GF-D8 (cell line): Measurements from ENCODE around the gene SYNJ2.

Experiments
- DNase-seq: peaks from one replicate; lab custom pipeline; 2025; lab: John Stamatoyannopoulos, UW

Gene SYNJ2

DNA sequence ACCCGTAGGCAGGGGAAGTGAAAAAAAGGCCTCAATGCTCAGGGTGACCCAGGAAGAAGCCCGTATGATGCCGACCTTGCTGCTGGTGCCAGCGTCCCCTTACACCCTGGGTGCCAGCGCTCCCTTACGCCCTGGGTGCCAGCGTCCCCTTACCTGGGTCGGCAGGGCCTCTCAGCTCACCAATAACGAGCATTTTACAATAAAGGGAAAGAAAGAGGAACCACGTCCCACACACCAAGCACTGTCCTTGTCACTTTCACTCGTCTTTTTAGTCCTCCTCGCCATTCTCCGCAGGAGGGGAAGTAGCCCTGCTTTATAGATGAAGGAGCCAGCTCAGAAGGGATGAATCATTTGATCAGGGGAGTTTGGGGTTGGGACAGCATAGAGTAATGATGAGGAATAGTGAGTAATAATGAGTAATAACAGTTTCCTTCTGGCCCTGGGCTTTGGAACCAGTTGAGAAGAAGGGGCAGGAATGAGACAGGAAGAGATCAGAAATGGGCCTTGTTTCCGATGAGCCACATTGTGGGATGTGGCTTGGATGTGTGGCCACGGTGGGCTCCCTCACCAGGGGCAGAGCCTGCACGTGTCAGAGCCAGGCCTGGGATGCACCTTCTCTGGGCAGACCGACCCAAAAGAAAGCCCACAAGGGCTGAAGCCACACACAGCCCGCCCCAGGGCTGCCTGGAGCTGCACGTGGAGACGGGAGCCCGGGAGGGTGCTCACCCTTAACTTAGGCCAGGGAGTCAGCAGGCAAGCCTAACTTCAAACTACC is 75.7 kb downstream of the SYNJ2 start:
- DNase-seq: no peak

DNA sequence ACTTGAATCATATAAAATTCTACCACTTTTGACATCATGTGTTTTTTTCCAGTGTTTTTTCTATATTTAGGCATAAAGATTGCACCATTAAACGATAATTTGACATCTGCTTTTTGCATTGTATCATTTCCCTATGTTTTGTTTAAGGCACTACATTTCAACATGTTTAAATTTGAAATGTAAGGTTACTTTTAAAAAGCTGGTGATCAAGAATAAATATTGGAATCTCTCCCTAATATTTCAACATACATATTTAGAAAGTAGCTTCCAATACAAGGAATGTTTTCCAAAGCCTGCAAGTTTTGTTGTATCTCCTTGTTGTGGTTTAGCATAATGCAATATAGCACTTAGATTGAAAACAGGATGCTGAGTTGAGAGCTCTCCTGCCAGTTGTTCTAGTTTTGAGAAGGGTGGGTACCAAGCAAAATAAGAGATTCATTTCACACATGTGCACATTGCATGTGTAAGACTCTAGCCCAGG is 76.5 kb downstream of the SYNJ2 start:
- no peak for DNase-seq

DNA sequence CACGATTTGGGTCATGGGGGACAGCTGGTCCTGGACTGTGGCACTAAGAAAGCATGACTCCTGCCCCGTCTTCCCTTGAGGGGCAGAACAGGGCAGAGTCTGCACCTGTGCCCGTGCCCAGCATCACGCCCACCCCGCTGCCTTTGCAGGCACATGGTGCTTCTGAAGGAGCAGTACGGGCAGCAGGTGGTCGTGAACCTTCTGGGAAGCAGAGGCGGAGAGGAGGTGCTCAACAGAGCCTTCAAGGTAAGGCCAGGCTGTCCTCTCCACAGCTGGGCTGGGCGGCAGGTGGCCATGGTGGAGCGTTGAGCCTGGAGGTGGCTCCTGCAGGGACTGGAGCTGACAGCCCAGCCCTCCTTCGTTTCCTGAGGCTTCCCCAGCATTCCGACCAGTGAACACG is 77.4 kb downstream of the SYNJ2 start:
- DNase-seq: no peak

DNA sequence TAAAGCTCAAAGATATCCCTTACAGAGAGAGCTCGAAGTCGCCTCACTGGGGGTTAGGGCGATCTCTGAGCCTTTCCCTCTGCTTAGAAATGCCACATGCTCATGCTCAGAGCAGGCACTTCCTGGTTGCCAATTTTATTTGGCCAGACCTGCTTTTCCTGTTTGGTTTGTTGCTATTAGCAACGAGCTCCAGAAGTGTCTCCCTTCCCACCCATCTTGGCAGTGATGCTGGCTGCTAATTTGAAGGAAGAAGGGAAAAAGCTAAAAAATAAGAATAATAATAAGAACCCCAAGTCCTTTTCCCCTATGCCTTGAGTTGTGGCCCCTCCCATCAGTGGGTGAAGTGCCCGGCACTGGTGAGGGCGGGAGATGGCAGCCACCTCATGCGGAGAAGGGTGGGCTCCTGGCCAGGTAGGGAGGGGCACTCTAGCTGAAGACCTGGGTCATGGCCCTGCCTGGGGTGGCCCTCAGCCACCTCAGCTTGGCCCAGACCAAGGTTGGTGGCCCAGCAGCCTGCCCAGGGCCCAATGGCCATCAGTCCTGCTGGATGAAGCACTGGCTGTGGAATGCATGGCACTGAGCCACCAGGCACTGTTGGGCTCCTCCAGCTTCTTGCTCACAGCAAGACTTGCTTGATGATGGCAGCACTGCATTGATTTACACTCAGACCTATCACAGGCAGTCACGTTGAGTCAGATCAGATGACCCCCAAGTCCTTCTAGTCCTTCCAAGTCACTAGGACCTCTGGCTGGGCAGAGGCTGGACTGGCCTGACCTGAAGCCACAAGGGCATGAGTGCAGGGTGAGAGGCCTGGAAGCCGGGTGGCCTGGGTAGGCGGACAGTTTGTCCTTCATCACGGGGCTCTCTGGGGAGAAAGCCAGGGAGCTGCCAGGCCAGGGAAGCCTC is 79.0 kb downstream of the SYNJ2 start:
- peak; percentile 9 for DNase-seq

DNA sequence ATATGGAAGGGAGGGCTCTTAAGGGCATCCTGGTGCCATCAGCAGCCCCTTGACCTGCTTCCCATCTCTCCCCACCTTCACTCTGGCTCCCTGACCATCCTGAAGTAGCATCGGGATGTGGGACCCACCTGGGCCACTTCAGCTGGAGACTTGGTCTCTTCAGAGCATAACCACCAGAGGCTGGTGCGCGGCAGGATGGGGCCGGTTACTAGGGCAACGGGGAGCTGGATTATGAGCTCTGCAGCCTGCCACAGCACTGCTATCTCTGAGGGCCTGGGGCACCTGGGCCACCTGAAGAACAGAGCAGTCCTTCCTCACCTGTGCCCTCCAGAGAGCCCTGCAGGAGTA is 79.7 kb downstream of the SYNJ2 start:
- no peak for DNase-seq

DNA sequence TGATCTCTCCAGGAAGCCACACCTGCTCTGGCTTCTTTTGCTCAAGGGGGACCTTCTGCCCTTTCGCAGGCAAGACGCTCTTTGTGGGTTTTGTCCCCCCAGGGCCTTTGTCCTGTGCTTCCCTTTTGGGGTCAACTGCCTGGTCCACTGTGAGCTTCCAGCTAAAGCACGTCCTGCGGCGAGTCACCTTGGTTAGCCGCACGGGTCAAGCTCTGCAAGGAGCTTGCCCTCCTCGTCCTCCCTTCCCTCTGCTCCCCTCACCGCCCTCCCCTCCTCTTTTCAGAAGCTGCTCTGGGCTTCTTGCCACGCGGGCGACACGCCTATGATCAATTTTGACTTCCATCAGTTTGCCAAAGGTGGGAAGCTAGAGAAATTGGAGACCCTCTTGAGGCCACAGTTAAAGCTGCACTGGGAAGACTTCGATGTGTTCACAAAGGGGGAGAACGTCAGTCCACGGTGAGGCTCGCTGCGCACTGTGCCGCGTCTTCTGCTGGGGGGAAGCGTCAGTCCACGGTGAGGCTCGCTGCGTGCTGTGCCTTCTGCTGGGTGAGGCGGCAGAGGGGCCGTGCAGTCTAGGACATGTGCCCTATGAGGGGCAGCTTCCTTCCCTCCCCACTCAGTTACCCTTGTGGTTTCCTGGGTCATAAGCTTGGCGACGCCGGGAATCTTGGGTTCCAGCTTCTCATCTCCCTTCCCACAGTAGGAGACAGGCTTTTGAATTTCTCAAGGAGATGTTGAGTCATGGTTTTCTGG is 80.2 kb downstream of the SYNJ2 start:
- no peak for DNase-seq

DNA sequence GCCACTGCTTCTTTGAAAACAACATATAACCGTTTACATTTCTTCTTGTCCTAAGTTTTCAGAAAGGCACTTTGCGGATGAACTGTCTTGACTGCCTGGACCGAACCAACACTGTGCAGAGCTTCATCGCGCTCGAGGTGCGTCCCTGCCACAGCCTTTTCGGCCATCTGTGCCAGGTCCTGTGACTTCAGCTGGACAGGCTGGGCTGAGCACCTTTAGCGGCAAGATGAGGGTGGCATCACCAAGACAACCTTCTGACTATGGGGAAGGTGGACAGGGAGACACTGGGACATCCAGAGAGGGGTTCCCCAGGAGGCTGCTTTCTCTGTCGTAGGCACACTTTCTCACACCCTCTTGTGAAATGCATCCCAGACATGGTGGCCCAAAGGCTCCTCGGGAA is 82.1 kb downstream of the SYNJ2 start:
- no peak for DNase-seq

DNA sequence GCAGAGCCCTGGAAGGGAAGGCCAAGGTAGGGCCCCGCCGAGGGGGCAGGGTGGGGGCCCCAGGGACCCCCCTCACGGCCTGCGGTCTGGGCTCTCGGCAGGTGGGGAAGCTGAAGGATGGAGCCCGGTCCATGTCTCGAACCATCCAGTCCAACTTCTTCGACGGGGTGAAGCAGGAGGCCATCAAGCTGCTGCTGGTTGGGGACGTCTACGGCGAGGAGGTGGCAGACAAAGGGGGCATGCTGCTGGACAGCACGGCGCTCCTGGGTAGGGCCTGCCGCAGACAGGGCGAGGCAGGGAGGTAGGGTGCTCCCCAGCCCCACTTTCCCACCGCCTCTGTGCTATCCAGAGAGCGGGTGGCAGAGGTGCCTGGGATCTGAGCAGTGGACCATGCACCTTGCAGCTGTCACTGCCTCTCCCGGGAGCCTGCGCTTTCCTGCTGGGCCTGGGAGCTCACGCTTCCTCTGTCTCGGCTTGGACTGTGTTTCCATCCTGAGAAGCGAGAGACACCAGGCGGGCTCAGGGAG is 83.1 kb downstream of the SYNJ2 start:
- DNase-seq: no peak

DNA sequence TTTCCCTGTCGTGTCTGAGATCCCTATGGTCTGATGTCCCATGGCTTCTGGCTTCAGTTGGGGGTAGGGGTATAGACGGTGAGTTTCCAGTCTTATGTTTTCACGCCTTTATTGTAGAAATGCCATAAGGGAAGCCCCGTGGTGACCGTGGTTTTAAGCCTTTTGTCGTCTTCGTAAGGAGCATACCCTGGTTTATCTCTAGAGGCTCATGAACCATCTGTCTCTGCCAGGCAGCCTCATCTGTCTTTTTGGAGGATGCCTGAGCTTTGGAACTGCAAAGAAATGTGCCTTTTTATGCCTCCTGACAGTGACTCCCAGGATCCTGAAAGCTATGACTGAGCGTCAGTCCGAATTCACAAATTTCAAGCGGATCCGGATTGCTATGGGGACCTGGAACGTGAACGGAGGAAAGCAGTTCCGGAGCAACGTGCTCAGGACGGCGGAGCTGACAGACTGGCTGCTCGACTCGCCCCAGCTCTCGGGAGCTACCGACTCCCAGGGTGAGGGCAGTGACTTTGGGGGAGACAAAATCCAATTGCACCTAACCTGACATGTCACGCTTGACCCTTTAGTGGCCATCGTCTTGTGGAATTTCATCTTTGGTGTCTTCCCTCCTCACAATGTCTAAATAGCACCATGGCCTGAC is 84.6 kb downstream of the SYNJ2 start:
- no peak for DNase-seq

DNA sequence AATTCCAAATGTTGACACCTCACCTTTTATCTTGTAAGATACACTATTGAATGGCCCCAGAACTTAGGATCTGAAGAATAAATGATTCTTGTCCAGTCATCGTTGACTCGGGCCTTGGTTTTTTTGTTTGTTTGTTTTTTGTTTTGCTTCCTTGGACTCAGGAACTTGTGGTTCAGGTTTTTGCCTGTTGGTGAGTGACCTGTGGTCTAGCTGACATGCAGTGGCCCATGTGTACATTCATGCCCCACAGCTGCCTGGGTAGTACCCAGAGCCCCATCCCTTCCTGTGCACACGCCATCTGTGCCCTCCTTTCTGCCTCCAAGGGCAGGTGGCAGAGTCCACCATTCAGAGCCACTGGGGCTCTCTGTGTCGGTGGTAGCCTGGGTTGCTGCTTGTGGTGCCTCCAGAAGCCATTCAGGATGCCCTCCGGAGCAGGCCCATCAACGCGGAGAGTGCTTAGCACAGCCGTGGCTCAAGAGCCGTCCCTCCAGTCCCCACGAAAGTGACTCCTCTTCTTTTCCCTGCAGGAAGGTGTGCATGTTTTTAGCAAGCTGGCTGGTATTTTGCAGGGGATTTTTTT is 85.9 kb downstream of the SYNJ2 start:
- no peak for DNase-seq

DNA sequence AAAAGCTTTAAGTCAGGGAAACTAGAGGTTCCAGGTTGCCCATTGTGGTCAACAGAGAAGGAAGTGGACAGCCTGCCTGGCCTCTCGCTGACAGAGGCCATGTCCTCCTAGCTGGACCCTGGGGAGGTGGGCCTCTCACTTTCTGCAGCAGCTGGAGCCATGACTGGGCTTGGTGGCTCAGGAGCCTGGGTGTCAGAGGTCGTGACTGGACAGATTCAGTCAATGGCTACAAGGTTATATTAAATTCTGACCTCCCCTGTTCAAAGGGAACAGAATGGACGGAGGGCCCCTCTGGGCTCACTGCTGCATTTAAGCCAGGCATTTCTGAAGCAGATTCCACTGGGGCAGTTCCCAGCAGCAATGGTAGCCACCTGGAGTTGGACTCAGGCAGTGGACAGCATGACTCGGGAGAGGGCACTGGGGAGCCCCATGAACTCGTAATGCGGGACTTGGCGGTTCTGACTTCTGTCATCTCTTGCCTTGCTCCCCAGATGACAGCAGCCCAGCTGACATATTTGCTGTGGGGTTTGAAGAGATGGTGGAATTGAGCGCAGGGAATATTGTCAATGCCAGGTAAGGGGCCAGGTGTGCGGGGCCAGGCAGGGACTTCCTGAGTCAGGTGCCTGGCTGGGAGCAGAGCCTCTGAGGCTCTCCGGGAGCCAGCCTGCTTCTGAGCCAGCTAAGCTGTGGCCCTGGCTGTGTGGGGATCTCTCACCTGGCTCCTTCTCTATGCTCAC is 86.7 kb downstream of the SYNJ2 start:
- DNase-seq: no peak

DNA sequence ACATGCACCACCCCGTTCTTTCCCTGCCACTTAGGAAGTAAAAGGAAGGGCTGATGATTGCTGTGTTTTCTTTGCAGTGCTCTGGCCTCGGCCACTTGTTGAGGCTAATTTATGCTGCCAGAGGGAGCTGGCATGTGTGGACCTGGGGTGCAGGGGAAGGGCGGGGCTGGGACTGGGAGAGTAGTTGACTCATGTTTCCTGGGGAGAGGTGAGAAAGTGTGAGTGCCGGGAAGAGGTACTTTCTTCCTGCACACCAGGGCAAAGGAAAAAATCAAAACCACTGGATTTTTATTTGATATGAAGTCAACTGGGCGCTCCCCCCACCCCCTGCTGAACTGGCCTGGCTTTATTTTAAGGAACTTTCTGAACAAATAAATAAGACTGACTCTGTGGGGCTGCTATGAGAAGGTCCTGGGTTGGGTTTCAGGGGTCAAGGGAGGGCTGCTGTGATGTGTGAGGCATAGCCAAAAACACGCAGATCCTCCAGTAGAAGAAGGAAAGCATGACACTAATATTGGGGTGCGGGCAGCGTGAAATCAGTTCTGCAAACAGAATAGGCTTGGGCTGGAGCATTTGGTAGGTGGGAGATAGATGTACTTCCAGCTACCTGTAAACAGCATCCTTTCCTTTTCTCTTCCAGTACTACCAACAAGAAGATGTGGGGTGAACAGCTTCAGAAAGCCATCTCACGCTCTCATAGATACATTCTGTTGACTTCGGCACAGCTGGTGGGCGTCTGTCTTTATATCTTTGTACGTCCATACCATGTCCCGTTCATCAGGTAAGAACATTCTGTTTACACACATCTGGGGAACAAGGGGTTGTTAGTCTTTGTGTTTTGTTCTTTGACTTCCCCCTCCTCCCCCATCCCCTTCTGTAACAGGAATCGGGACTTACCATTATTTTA is 87.5 kb downstream of the SYNJ2 start:
- DNase-seq: no peak

DNA sequence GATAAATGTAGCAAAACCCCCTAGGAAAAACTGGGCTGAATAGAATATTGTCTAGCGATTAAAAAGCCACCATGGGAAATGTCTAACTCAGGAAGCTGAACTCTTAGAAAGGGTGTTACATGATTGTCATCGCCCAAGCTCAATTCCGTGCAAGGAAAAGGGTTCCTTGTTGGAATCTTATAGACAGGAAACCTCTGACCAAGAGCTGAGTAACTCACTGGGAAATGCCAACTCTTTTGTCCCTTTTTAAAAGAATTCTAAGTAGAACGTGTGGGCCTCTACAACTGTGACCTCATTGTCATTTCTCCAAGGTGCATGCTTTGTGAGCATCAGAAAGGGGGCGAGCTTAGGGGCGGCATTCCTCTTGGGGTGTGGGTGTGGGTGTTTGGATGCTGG is 88.1 kb downstream of the SYNJ2 start:
- DNase-seq: no peak

DNA sequence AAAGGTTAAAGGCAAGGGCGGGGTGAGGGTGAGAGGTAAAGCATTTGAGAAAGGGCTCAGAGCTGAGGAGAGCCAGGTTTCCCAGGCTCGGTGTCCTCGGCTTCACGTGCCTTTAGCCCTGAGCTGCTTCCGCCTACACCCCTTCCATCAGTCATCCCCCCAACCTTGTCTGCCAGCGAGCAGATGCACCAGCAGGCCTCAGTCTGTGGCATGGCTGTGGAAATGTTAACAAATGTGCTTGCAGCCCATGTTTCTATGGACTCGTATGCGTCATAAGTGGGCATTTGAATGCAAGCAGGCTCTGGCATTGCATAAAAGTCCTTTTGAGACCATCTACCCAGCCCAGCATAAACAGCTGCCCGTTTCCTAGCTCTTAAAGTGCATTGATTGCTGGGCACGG is 88.8 kb downstream of the SYNJ2 start:
- no peak for DNase-seq

DNA sequence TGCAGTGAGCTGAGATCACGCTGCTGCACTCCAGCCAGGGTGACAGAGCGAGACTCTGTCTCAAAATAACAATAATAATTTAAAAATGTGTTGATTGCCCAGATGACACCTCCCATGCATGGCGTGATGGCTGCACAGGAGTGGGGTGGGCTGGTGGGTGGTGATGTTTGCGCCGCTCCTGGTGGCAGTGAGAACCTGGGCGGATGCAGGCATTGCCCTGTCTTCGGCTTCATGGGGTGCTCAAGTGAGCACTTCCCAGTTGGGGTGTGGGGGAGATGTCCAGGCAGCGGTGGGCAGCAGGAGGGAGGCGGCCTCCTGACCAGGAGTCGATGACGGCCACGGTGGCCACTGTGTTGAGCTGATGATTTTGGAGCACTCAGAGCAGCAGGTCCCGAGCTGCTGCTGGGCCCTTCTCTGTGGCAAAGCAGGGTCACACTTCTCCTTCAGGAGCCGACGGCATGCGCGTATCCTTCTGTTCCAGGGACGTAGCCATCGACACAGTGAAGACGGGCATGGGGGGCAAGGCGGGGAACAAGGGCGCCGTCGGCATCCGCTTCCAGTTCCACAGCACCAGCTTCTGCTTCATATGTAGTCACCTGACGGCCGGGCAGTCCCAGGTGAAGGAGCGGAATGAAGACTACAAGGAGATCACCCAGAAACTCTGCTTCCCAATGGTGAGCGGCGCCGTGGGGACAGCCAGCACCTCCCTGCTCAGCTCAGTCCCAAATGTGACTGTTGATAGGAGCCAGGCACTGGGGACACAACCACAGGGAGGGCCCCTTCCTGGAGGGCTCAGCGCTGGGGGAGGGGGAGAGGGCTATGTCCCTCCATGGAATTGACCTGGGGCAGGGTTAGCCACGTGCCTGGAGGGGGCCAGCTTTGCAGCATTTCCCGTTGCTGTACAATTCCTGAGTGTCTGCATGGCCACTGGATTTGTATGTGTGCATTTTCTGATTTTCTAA is 89.7 kb downstream of the SYNJ2 start:
- no peak for DNase-seq

DNA sequence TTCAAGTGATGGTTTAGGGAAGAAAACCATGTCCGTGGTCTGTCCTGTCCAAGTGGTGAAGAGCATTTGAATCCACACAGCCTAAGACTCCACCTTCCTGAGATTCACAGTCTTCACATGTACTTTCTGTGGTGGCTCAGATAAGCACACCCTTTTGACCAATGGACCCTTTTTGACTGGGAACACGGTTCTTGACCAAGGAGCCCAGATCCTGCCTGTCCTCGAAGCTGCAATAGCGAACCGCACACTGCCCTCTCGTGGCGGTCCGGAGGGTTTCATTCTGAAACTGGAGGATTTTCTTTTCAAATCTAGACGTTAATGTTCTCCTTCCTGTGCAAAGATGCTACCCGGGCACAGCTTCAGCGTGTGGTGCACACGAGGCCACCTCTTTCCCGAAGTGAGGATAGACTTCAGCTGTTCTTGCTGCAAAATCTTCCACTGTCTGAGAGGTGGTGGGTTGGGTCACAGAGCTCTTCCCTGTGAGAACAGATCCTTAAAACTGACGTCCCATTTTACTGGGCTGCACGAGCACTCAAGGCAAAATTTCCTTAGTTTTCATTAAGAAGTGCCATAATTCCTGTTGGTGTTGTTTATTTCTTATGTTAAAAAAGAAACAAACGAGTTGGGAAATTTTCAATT is 90.5 kb downstream of the SYNJ2 start:
- DNase-seq: peak; percentile 14

DNA sequence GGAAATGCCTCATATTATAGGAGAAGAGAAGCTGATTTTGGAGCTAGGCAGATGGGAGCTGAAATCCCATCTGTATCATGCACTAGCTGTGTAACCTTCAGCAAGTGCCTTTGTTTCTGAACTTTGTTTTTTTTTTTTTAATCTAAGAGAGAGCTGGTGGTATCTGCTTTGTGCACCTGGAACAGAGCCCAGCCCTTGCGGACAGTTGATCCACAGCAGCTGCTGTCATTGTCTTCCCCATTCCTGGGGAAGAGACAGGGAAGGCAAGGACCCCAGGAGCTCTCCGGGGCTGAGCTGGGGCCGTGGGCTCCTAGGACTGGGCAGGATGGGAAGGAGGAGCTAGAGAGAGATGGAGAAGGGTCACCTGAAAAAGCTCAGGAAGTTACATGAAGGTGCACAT is 92.1 kb downstream of the SYNJ2 start:
- DNase-seq: no peak

DNA sequence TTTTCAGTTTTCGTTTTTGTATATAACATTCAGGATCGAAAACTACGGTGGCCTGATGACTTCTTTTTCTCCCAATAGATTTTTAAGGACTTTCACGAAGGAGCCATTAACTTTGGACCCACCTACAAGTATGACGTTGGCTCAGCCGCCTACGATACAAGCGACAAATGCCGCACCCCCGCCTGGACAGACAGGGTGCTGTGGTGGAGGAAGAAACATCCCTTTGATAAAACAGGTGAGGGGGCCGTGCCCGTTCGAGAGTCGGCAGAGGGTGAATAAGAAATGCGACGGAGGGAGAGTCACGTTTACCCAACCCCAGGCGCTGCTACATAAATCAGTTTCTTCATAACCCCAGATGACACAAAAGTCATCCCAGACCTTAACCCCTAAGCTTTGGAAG is 94.9 kb downstream of the SYNJ2 start:
- DNase-seq: no peak
